Measurements from ENCODE around the gene WDR88.
"Not testable (repeated sequence)": the region's sequence is repeated elsewhere in the genome, so short reads cannot be mapped to it uniquely, and the experiment has no call there.

WDR88 gene

DNA sequence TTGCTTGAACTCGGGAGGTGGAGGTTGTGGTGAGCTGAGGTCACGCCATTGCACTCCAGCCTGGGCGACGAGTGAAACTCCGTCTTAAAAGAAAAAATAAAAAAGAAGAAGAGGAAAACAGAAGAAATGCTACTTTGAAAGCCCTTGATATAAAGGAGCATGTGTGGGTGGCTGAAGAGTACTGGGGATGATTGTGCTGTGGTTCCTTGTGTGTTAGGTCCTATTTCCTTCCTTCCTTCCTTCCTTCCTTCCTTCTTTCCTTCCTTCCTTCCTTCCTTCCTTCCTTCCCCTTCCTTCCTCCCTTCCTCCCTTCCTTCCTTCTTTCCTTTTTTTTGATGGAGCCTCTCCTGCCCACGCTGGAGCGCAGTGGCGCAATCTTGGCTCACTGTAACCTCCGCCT lies 14.3 kb downstream of the WDR88 start:
- H3K4me1 Mint-ChIP-seq (ENCODE audit: low read depth), result peaks cover 4% of the 10 kb centered on the region
- no peak overlapping the region for H3K4me3 Mint-ChIP-seq
- no peaks in the 10 kb centered on the region for H3K9me3 Mint-ChIP-seq
- no peaks in the 10 kb centered on the region for H3K36me3 Mint-ChIP-seq (ENCODE audit: low read depth)
- DNase-seq (ENCODE audit: low spot score), result no peak
- peaks cover 2% of the 10 kb centered on the region for H3K27me3 Mint-ChIP-seq (ENCODE audit: low read depth)
- no peak overlapping the region for H3K27ac Mint-ChIP-seq

DNA sequence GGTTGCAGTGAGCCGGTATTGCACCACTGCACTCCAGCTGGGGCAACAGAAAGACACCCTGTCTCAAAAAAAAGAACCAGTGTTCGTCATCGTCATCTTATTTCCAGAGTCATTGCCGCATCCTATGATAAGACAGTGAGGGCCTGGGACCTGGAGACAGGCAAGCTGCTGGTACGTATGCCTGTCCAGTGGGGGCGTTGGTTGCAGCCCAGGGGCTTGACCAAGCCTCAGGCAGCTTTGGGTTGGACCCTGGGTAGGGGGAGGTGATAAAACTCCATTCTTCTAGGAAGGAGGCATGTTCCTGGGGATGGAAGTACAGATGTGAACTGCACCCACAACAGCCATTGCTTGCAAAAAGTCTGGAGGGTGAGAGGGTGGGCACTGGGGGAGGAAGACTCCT lies 15.6 kb downstream of the WDR88 start:
- Mint-ChIP-seq H3K36me3 (ENCODE audit: low read depth) (no peaks in the 10 kb centered on the region), H3K9me3 (no peaks in the 10 kb centered on the region), H3K27ac (no peak overlapping the region), H3K4me3 (no peak overlapping the region), H3K27me3 (ENCODE audit: low read depth) (peaks cover 2% of the 10 kb centered on the region), H3K4me1 (ENCODE audit: low read depth) (peaks cover 4% of the 10 kb centered on the region)
- DNase-seq (ENCODE audit: low spot score), result no peak

DNA sequence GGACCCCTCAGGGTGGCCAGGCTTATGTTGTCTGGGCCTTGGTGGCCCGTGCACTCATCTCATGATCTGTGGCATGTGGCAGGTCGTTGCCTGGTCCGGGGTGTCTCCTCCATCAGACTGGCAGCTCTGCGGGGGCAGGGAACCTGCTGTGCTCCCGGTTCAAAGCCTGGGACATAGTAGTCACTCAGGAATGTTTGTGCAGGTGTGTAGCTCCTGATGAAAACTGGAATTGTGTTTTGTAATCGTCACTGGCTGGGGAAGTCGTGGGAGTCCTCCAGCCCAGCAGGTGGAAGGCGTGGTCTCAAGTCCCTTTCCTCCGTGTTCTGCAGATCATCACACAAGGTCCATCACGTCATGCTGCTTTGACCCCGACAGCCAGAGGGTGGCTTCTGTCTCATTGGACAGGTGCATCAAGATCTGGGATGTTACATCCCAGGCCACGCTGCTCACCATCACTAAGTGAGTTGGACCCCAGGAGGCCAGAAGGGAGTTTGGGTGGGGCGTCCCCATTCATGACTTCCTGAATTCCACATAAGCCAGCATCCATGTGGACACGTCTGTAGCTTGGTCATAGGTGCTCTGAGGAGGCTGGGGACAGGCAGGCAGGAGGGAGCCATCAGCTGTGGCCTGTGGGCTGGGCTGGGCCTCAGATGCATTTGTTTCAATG lies 19.1 kb downstream of the WDR88 start:
- peaks cover 2% of the 10 kb centered on the region for H3K4me1 Mint-ChIP-seq (ENCODE audit: low read depth)
- no peak overlapping the region for H3K27ac Mint-ChIP-seq
- no peaks in the 10 kb centered on the region for H3K36me3 Mint-ChIP-seq (ENCODE audit: low read depth)
- no peak overlapping the region for H3K4me3 Mint-ChIP-seq
- no peaks in the 10 kb centered on the region for H3K9me3 Mint-ChIP-seq
- no peak for DNase-seq (ENCODE audit: low spot score)
- peaks cover 4% of the 10 kb centered on the region for H3K27me3 Mint-ChIP-seq (ENCODE audit: low read depth)

DNA sequence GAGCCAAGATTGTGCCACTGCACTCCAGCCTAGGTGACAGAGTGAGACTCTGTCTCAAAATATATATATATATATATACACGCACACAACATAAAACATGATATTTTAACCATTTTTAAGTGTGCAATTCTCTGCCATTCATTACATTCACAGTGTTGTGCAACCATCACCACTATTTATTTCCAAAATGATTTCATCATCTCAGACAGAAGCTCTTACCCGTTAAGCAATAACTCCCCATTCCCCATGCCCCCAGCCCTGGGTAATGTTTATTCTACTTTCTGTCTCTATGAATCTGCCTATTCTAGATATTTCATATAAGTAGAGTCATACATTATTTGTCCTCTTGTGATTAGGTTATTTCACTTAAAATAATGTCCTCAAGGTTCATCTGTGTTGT lies 20.3 kb downstream of the WDR88 start:
- no peak overlapping the region for H3K4me3 Mint-ChIP-seq
- H3K4me1 Mint-ChIP-seq (ENCODE audit: low read depth), result peaks cover 2% of the 10 kb centered on the region
- no peak overlapping the region for H3K27ac Mint-ChIP-seq
- H3K9me3 Mint-ChIP-seq, result no peaks in the 10 kb centered on the region
- H3K36me3 Mint-ChIP-seq (ENCODE audit: low read depth), result no peaks in the 10 kb centered on the region
- no peak for DNase-seq (ENCODE audit: low spot score)
- H3K27me3 Mint-ChIP-seq (ENCODE audit: low read depth), result peaks cover 2% of the 10 kb centered on the region

DNA sequence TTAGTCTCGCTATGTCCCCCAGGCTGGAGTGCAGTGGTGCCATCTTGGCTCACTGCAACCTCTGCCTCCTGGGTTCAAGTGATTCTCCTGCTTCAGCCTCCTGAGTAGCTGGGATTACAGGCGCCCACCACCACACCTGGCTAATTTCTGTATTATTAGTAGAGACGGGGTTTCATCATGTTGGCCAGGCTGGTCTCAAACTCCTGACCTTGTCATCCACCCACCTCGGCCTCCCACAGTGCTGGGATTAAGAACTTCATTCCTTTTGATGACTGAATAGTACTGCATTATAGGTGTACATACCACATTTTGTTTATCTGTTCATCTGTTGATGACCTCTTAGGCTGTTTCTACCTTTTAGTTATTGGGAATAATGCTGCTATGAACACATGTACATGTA lies 20.7 kb downstream of the WDR88 start:
- H3K27me3 Mint-ChIP-seq (ENCODE audit: low read depth); H3K36me3 Mint-ChIP-seq (ENCODE audit: low read depth); H3K27ac Mint-ChIP-seq; H3K4me3 Mint-ChIP-seq; H3K9me3 Mint-ChIP-seq; H3K4me1 Mint-ChIP-seq (ENCODE audit: low read depth); DNase-seq (ENCODE audit: low spot score): not testable (repeated sequence)

DNA sequence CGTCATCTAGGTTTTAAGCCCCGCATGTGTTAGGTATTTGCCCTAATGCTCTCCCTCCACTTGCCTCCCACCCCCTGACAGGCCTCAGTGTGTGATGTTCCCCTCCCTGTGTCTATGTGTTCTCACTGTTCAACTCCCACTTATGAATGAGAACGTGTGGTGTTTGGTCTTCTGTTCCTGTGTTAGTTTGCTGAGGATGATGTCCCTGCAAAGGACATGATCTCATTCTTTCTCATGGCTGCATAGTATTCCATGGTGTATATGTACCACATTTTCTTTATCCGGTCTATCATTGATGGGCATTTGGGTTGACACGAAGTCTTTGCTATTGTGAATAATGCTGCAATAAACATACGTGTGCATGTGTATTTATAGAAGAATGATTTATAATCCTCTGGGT lies 22.4 kb downstream of the WDR88 start:
- H3K27me3 Mint-ChIP-seq (ENCODE audit: low read depth); H3K4me3 Mint-ChIP-seq; H3K27ac Mint-ChIP-seq; H3K36me3 Mint-ChIP-seq (ENCODE audit: low read depth); H3K9me3 Mint-ChIP-seq; DNase-seq (ENCODE audit: low spot score): not testable (repeated sequence)
- H3K4me1 Mint-ChIP-seq (ENCODE audit: low read depth), result peaks cover 11% of the 10 kb centered on the region

DNA sequence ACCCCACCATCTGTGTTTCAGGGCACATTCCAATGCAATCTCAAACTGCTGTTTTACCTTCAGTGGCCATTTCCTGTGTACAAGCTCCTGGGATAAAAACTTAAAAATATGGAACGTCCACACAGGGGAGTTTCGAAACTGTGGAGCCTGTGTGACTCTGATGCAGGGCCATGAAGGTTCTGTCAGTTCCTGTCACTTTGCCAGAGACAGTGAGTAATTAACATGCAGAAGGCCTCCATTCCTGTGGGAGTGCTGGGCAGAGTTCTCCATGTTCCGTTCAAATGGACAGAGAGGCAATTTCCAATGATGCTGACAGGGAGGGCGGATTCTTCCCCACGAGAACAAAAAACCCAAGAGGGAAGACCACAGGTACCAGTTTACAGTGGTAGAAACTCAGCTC lies 24.4 kb downstream of the WDR88 start:
- Mint-ChIP-seq H3K36me3 (ENCODE audit: low read depth) (peaks cover 3% of the 10 kb centered on the region), H3K9me3 (peaks cover 4% of the 10 kb centered on the region), H3K27me3 (ENCODE audit: low read depth) (peaks cover 2% of the 10 kb centered on the region), H3K27ac (no peak overlapping the region), H3K4me3 (no peak overlapping the region), H3K4me1 (ENCODE audit: low read depth) (peaks cover 24% of the 10 kb centered on the region)
- DNase-seq (ENCODE audit: low spot score), result no peak

DNA sequence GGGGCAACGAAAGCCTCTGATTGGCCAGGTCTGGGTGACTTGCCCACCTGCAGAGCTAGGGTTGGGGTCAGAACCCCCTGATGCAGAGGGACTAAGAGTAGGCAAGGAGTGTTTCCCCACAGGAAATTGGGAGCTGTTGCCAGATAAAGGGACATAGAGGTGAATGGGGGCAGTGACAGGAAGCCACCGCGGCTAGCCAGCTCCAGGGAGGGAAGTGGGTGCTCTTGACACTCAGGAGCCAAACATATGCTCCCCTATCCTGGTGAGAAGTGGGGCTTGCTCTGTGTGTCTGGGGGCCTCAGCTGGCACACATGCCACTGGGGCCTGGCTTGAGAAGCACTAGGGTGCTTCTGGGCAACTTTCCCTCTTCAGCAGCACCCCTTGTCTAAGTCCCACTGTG lies 26.0 kb downstream of the WDR88 start:
- peaks cover 5% of the 10 kb centered on the region for H3K36me3 Mint-ChIP-seq (ENCODE audit: low read depth)

DNA sequence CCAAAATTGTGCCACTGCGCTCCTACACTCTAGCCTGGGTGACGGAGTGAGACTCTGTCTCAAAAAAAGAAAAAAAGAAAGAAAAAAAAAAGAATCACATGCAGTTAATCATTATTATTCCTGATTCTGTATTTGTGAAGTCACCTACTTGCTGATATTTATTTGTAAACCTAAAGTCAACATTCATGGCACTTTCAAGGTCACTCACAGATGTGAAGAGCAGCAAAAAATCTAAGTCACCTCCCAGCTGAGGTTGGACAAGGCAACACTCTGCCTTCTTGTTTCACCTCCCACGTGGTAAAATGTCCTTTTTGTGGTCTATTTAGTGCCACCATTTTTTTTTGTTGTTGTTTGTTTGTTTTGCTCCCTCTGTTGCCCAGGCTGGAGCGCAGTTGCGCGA lies 26.5 kb downstream of the WDR88 start:
- Mint-ChIP-seq H3K27ac (peak overlapping the region; percentile 74), H3K4me3 (peak overlapping the region; percentile 27), H3K27me3 (ENCODE audit: low read depth) (peaks cover 2% of the 10 kb centered on the region)

More for the DNA sequence above, 26.0 kb downstream of the WDR88 start:
- peaks cover 4% of the 10 kb centered on the region for H3K9me3 Mint-ChIP-seq
- no peak for DNase-seq (ENCODE audit: low spot score)
- peaks cover 29% of the 10 kb centered on the region for H3K4me1 Mint-ChIP-seq (ENCODE audit: low read depth)
- H3K27me3 Mint-ChIP-seq (ENCODE audit: low read depth), result peaks cover 2% of the 10 kb centered on the region
- peak overlapping the region; percentile 74 for H3K27ac Mint-ChIP-seq
- H3K4me3 Mint-ChIP-seq, result peak overlapping the region; percentile 27

DNA sequence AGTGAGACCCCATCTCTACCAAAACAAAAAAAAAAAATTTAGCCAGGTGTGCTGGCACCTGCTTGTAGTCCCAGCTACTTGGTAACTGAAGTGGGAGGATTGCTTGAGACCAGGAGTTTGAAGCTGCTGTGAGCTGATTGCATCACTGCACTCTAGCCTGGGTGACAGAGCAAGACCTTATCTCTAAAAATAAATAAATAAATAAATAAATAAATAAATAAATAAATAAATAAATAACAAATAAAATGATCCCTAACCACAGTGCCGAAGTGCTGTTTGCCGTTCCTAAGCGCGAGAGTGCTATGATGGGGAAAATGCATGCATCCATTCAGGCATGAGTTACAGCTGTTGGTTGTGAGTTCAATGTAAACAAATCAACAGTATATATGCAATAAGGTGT lies 27.2 kb downstream of the WDR88 start:
- DNase-seq (ENCODE audit: low spot score), result no peak
- Mint-ChIP-seq H3K4me1 (ENCODE audit: low read depth) (peaks cover 29% of the 10 kb centered on the region), H3K27me3 (ENCODE audit: low read depth) (peaks cover 2% of the 10 kb centered on the region), H3K27ac (peak overlapping the region; percentile 45), H3K36me3 (ENCODE audit: low read depth) (peaks cover 5% of the 10 kb centered on the region), H3K4me3 (no peak overlapping the region), H3K9me3 (peaks cover 4% of the 10 kb centered on the region)

More for the DNA sequence above, 26.5 kb downstream of the WDR88 start:
- H3K36me3 Mint-ChIP-seq (ENCODE audit: low read depth), result peaks cover 5% of the 10 kb centered on the region
- peaks cover 29% of the 10 kb centered on the region for H3K4me1 Mint-ChIP-seq (ENCODE audit: low read depth)
- peaks cover 4% of the 10 kb centered on the region for H3K9me3 Mint-ChIP-seq
- DNase-seq (ENCODE audit: low spot score), result no peak

DNA sequence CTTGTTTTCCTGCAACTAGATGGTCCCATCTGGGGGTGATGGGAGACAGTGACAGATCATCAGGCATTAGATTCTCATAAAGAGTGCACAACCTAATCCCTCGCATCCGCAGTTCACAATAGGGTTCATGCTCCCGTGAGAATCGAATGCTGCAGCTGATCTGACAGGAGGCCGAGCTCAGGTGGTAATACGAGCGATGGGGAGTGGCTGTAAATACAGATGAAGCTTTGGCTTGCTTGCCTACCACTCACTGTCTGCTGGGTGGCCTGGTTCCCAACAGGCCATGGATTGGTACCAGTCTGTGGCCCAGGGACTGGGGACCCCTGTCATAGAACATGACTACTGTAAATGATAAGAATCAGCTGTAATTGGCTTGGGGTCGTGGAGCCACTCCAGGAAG lies 28.0 kb downstream of the WDR88 start:
- H3K27ac Mint-ChIP-seq, result peak overlapping the region; percentile 91
- H3K36me3 Mint-ChIP-seq (ENCODE audit: low read depth), result peaks cover 5% of the 10 kb centered on the region
- H3K9me3 Mint-ChIP-seq, result peaks cover 4% of the 10 kb centered on the region
- no peak overlapping the region for H3K4me3 Mint-ChIP-seq
- peaks cover 2% of the 10 kb centered on the region for H3K27me3 Mint-ChIP-seq (ENCODE audit: low read depth)
- H3K4me1 Mint-ChIP-seq (ENCODE audit: low read depth), result peaks cover 27% of the 10 kb centered on the region
- no peak for DNase-seq (ENCODE audit: low spot score)

DNA sequence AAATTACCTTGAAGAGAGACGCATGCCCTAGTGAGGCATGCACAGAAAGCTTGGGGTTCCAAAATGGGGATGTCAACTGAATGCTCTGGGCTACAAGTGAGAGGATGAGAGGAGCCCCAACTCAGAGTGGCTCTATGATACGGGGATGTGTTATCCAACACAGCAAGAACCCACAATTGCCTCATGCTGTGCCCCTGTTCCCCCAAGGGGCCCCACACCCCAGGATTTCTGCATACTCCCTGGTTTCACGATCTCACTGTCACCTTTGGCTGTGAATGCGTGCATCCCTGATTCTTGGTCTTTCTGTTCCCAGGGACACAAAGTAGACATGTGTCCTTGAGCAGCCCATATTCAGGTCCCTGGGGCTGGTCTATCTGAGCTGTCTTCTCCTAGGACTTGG lies 29.3 kb downstream of the WDR88 start:
- DNase-seq (ENCODE audit: low spot score), result no peak
- H3K4me1 Mint-ChIP-seq (ENCODE audit: low read depth), result peaks cover 27% of the 10 kb centered on the region
- H3K27ac Mint-ChIP-seq, result peak overlapping the region; percentile 36
- peaks cover 4% of the 10 kb centered on the region for H3K9me3 Mint-ChIP-seq
- H3K36me3 Mint-ChIP-seq (ENCODE audit: low read depth), result peaks cover 5% of the 10 kb centered on the region
- H3K27me3 Mint-ChIP-seq (ENCODE audit: low read depth), result no peaks in the 10 kb centered on the region
- H3K4me3 Mint-ChIP-seq, result peak overlapping the region; percentile 29

DNA sequence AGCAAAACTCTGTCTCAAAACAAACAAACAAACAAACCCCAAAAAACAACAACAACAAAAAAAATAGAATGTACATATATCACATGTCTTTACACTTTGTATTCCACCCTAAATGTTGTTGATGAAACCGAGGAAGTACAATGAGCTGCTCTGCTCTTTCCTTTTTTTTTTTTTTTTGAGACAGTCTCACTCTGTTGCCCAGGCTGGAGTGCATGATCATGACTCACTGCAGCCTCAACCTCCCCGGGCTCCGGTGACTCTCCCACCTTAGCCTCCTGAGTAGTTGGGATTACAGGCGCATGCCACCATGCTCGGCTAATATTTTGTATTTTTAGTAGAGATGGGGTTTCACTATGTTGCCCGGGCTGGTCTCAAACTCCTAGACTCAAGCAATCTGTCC lies 31.6 kb downstream of the WDR88 start:
- Mint-ChIP-seq H3K4me3 (no peak overlapping the region), H3K4me1 (ENCODE audit: low read depth) (peaks cover 18% of the 10 kb centered on the region), H3K36me3 (ENCODE audit: low read depth) (peaks cover 8% of the 10 kb centered on the region), H3K27ac (no peak overlapping the region), H3K9me3 (peaks cover 14% of the 10 kb centered on the region), H3K27me3 (ENCODE audit: low read depth) (no peaks in the 10 kb centered on the region)
- no peak for DNase-seq (ENCODE audit: low spot score)

DNA sequence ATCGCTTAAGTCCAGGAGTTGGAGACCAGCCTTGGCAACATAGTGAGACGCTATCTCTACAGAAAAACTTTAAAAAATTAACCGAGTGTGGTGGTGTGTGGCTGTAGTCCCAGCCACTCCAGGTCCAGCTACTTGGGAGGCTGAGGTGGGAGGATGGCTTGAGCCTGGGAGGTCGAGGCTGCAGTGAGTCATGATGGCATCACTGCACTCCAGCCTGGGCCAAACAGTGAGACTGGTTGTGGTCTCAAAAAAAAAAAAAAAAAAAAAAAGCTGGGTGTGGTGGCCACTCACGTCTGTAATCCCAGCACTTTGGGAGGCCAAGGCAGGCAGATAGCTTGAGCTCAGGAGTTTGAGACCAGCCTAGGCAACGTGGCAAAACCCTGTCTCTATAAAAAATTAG lies 34.1 kb downstream of the WDR88 start:
- not testable (repeated sequence) for DNase-seq (ENCODE audit: low spot score); H3K4me1 Mint-ChIP-seq (ENCODE audit: low read depth); H3K4me3 Mint-ChIP-seq; H3K27me3 Mint-ChIP-seq (ENCODE audit: low read depth); H3K27ac Mint-ChIP-seq
- H3K36me3 Mint-ChIP-seq (ENCODE audit: low read depth), result peaks cover 11% of the 10 kb centered on the region
- peaks cover 19% of the 10 kb centered on the region for H3K9me3 Mint-ChIP-seq

DNA sequence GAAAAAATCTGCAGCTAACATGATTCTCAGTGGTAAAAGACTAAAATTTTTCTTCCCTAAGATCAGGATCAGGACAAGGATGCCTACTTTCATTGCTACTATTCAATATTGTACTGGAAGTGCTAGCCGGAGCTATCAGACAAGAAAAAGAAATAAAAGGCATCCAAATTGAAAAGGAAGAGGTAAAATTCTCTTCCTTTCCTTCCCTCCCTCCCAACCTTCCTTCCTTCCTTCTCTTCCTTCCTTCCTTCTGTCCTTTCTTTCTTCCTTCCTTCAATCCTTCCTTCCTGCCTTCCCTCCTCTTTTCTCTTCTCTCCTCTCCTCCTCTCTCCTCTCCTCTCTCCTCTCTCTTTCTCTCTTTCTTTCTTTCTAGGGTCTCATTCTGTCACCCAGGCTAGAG lies 35.5 kb downstream of the WDR88 start:
- peaks cover 10% of the 10 kb centered on the region for H3K36me3 Mint-ChIP-seq (ENCODE audit: low read depth)
- no peak overlapping the region for H3K4me3 Mint-ChIP-seq
- H3K9me3 Mint-ChIP-seq, result peaks cover 19% of the 10 kb centered on the region
- H3K4me1 Mint-ChIP-seq (ENCODE audit: low read depth), result peaks cover 3% of the 10 kb centered on the region
- DNase-seq (ENCODE audit: low spot score), result no peak
- no peaks in the 10 kb centered on the region for H3K27me3 Mint-ChIP-seq (ENCODE audit: low read depth)
- H3K27ac Mint-ChIP-seq, result no peak overlapping the region
